Fibroblast of pulmonary artery (primary cell): ENCODE results near the gene PANK1.

ENCODE experiments used
- DNase-seq: peaks from one replicate; pipeline ENCODE4 v3.0.0-alpha.2; 2010; ENCODE audit warnings: low read depth
- H3K4me3 ChIP-seq: replicated peaks from 2 replicates; pipeline ENCODE4 v1.5.1; 2011; ENCODE audit warnings: low read depth, mild to moderate bottlenecking, control low read depth, low read length, moderate library complexity
- TF ChIP-seq, protein P1 (sequence below): IDR thresholded peaks from 2 replicates; pipeline ENCODE4 v1.5.1; 2011; ENCODE audit warnings: mild to moderate bottlenecking, control low read depth, low read length, inconsistent platforms; ENCODE audit errors: missing control alignments

PANK1 gene

DNA sequence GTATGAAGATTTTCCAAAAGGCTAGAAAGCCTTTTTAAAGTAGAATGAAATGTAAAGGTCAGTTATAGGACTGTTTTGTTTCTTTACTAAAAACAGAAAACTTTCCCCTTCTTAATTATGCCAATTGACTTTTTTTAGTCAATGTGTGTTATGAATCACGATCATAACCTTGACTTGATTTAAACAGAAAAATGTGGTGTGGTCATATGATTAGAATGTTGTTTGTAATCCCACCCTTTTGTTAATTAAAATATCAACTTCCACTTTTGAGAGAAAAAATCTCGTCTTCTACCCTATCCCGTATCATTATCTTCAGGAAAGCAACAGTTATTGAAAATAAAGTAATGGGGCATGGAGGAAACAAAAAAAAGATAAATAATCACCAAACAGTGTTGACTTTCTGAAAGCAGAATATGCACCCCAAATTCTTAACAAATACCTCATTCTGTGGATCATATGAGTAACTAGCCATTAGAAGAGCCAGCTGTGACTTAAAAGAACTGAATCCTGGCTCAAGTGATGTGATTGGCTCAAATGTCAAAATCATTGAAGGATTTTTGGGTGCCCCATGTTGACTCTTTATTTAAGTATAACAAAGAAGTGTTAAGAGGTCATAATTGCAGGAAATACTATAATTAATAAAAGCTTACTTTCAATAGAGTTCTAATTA is 77.3 kb downstream of the PANK1 start:
- TF ChIP-seq, protein P1, sequence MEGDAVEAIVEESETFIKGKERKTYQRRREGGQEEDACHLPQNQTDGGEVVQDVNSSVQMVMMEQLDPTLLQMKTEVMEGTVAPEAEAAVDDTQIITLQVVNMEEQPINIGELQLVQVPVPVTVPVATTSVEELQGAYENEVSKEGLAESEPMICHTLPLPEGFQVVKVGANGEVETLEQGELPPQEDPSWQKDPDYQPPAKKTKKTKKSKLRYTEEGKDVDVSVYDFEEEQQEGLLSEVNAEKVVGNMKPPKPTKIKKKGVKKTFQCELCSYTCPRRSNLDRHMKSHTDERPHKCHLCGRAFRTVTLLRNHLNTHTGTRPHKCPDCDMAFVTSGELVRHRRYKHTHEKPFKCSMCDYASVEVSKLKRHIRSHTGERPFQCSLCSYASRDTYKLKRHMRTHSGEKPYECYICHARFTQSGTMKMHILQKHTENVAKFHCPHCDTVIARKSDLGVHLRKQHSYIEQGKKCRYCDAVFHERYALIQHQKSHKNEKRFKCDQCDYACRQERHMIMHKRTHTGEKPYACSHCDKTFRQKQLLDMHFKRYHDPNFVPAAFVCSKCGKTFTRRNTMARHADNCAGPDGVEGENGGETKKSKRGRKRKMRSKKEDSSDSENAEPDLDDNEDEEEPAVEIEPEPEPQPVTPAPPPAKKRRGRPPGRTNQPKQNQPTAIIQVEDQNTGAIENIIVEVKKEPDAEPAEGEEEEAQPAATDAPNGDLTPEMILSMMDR = no peak
- DNase-seq = no peak
- H3K4me3 ChIP-seq = no peak overlapping the region

DNA sequence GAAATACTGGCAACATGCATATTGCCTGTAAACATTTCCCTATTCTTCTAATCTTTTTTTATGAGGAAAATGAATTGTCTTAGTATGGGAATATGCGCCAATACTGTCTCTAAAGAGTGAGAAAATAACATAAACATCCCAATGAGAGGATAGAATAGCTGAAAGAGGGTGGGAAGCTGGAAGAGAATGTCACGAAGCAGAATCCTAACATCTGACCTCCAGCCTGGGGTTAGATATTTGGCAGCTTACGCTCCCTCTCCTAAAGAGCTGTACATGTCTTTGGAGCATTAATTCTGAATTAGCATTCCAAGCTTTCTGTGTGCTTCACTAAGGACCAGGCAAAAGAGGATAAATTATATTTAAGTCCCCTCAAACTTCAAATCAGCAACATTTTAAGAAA is 78.0 kb downstream of the PANK1 start:
- no peak for DNase-seq
- TF ChIP-seq, protein P1 = no peak
- H3K4me3 ChIP-seq = no peak overlapping the region

DNA sequence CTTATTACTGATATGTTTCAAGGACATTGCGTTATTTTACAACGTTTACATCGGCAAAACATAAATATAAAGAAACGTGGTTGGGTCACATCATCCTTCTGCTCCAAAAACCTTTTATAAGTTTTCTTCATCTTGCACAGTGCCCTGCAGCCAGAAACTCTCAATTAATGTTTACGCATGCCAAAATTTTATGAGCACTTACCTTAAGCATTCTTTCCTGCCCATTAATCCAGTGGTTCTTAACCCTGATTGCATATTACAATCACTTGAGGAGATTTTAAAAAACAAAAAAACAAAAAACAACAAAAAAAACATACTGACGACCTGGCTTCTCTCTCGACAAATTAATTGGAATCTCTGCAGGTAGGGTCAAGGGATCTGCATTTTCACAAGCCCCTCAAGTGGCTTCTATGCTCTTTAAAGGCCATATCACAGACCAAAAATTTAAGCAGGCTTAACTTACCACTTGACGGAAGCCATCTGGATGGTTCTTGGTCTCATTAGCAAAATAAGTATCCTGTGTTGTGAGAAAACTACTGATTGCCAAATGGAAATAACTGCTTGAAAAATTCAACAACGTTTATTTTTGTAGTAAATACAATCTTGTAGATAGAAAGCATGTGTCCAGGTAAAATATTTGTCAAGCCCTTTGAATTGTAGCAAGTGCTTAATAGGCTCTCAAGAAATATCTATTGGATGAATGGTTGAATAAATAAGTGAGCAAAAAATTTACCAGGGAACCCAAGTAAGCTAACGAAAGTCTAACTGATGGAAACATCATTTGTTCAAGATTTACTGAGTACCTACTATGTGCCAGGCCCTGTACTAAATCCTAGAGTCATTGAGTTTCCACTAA is 78.7 kb downstream of the PANK1 start:
- TF ChIP-seq, protein P1 = no peak
- H3K4me3 ChIP-seq = no peak overlapping the region
- DNase-seq = no peak

DNA sequence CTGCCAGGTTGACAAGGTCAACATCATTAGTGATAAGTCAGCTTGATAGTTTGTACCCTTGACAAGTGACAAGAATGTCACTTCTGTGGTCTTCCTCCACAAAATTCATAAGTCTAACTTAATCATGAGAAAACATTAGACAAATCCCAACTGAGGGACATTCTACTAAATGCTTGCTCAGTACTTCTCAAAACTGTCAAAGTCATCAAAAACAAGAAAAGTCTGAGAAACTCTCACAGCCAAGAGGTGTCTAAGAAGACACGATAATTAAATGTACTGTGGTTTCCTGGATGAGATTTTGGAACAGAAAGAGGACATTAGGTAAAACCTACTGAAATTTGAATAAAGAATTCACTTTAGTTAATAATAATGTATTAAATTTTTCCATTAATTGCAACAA is 79.9 kb downstream of the PANK1 start:
- TF ChIP-seq, protein P1 = no peak
- no peak for DNase-seq
- no peak overlapping the region for H3K4me3 ChIP-seq

DNA sequence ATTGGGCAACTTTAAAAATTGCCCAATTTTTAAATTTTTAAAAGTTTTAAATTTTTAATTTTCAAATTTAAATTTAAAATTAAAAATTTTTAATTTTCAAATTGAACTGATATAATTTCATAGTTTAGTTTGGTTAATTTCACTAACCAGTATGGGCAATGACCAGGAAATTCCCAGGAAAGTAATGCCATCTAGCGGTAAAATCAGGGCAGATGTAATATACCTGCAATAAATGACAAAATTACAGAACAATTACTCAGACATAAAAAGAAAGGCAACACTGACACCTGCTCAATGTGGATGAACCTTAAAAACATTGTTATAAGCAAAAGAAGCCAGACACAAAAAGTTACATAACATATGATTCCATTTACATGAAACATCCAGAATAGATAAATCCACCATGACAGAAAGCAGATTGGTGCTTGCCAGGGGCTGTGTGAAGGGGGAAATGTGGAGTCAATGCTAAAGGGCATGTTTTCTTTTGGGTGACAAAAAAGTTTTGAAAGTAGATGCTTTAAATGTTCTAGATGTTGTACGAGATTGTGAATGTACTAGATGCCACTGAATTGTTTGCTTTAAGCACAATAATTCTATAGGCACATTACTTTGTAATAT is 81.1 kb downstream of the PANK1 start:
- no peak overlapping the region for H3K4me3 ChIP-seq
- TF ChIP-seq, protein P1 = peak; percentile 70
- DNase-seq = peak; percentile 72

DNA sequence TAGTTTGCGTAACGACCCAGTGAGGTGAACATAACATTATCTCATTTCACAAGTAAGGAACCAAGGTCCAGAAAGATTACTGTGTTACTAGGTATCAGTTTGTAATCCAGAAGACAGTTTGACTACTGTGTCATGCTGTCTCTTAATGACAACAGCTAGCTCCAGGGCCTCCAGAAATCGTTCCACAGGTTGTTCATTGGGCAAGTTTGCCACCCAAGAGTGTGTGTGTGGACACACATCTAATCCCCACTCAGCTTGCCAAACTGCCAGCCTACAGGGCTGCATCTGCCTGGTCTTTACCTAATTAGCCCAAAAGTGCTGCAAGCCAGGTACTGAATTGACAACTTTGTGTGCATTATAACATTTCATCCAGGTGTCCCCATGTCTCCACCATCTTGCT is 81.7 kb downstream of the PANK1 start:
- H3K4me3 ChIP-seq = no peak overlapping the region
- TF ChIP-seq, protein P1 = no peak
- DNase-seq = no peak
